ENCODE measurements around the gene CWC22.
A peak's percentile ranks its signal among the peaks of the same experiment; 100 is the strongest.

Gene CWC22

GRCh38 chr2:179995741-179996515 is 11.2 kb downstream of the CWC22 start:
- no peak overlapping the region for H3K4me3 ChIP-seq (ENCODE audit: low read depth, low read length)
- TF ChIP-seq CTCF (IDR thresholded peaks at IDR 0.05; ENCODE audit: control insufficient read depth, extremely low read depth, insufficient read depth) = no peak
- DNase-seq (ENCODE audit: low read depth) = no peak

- DNase-seq (ENCODE audit: low read depth) = no peak
- no peak overlapping the region for H3K4me3 ChIP-seq (ENCODE audit: low read depth, low read length)
- 0 out of 2 replicates have a peak, but pooled peaks have one; percentile 10 for TF ChIP-seq CTCF (IDR thresholded peaks at IDR 0.05; ENCODE audit: control insufficient read depth, extremely low read depth, insufficient read depth)
Observed at GRCh38 chr2:179991344-179991743, 15.8 kb downstream of the CWC22 start.

- no peak for DNase-seq (ENCODE audit: low read depth)
- TF ChIP-seq CTCF (IDR thresholded peaks at IDR 0.05; ENCODE audit: control insufficient read depth, extremely low read depth, insufficient read depth) = no peak
- no peak overlapping the region for H3K4me3 ChIP-seq (ENCODE audit: low read depth, low read length)
Observed at GRCh38 chr2:179990676-179991317, 16.3 kb downstream of the CWC22 start.

GRCh38 chr2:179987916-179988315 is 19.2 kb downstream of the CWC22 start:
- TF ChIP-seq CTCF (IDR thresholded peaks at IDR 0.05; ENCODE audit: control insufficient read depth, extremely low read depth, insufficient read depth) = no peak
- DNase-seq (ENCODE audit: low read depth) = no peak
- H3K4me3 ChIP-seq (ENCODE audit: low read depth, low read length) = no peak overlapping the region

- TF ChIP-seq CTCF (IDR thresholded peaks at IDR 0.05; ENCODE audit: control insufficient read depth, extremely low read depth, insufficient read depth) = no peak
- no peak for DNase-seq (ENCODE audit: low read depth)
- no peak overlapping the region for H3K4me3 ChIP-seq (ENCODE audit: low read depth, low read length)
Observed at GRCh38 chr2:179985163-179985820, 21.8 kb downstream of the CWC22 start.

- H3K4me3 ChIP-seq (ENCODE audit: low read depth, low read length) = no peak overlapping the region
- TF ChIP-seq CTCF (IDR thresholded peaks at IDR 0.05; ENCODE audit: control insufficient read depth, extremely low read depth, insufficient read depth) = no peak
- DNase-seq (ENCODE audit: low read depth) = no peak
Observed at GRCh38 chr2:179983250-179983932, 23.7 kb downstream of the CWC22 start.
